A673 (cell line): Measurements from ENCODE around the gene PCYT1A.

Experiments
- EZH2 ChIP-seq: fragments of 200-600 bp; sonication (generic); IDR thresholded peaks from 2 replicates; pipeline ENCODE4 v1.6.1; 2017; ENCODE audit warnings: borderline replicate concordance, low read depth, mild to moderate bottlenecking, mixed read lengths, antibody characterized with exemption, low read length; ENCODE audit not compliant: poor library complexity, severe bottlenecking
- TF ChIP-seq, protein P1 (sequence below): fragments of 300-800, 200-600 bp; sonication (generic); conservative IDR thresholded peaks from 2 replicates; pipeline ENCODE4 v1.5.1; 2017; ENCODE audit warnings: low read depth, mild to moderate bottlenecking, antibody characterized with exemption, low read length, moderate library complexity, mixed read lengths

DNA sequence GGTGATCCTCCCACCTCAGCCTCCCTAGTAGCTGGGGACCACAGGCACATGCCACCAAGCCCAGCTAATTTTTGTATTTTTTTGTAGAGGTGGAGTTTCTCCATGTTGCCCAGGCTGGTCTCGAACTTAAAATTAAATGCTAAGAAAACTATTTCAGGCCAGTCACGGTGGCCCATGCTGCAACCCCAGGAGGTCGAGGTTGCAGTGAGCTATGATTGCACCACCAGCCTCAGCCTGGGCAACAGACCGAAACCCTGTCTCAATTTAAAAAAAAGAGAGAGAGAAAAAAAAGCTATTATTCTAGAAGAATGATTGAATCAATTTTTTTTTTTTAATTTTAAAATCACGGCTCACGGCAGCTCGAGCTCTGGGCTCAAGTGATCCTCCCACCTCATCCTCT is 66.5 kb downstream of the PCYT1A start:
- TF ChIP-seq, protein P1, sequence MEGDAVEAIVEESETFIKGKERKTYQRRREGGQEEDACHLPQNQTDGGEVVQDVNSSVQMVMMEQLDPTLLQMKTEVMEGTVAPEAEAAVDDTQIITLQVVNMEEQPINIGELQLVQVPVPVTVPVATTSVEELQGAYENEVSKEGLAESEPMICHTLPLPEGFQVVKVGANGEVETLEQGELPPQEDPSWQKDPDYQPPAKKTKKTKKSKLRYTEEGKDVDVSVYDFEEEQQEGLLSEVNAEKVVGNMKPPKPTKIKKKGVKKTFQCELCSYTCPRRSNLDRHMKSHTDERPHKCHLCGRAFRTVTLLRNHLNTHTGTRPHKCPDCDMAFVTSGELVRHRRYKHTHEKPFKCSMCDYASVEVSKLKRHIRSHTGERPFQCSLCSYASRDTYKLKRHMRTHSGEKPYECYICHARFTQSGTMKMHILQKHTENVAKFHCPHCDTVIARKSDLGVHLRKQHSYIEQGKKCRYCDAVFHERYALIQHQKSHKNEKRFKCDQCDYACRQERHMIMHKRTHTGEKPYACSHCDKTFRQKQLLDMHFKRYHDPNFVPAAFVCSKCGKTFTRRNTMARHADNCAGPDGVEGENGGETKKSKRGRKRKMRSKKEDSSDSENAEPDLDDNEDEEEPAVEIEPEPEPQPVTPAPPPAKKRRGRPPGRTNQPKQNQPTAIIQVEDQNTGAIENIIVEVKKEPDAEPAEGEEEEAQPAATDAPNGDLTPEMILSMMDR = no peak
- no peak for TF ChIP-seq EZH2
